HG03558 (cell line): ENCODE measurements around the gene CHRD.
"Not testable (repeated sequence)": the region's sequence is repeated elsewhere in the genome, so short reads cannot be mapped to it uniquely, and the experiment has no call there.

Source experiments
- ATAC-seq: cut with Tn5 transposase; IDR thresholded peaks from one replicate; pipeline ENCODE4 v1.9.1; 2021; ENCODE audit warnings: moderate number of reproducible peaks; ENCODE audit not compliant: unreplicated experiment; ENCODE audit errors: extremely low read depth

The CHRD gene

DNA sequence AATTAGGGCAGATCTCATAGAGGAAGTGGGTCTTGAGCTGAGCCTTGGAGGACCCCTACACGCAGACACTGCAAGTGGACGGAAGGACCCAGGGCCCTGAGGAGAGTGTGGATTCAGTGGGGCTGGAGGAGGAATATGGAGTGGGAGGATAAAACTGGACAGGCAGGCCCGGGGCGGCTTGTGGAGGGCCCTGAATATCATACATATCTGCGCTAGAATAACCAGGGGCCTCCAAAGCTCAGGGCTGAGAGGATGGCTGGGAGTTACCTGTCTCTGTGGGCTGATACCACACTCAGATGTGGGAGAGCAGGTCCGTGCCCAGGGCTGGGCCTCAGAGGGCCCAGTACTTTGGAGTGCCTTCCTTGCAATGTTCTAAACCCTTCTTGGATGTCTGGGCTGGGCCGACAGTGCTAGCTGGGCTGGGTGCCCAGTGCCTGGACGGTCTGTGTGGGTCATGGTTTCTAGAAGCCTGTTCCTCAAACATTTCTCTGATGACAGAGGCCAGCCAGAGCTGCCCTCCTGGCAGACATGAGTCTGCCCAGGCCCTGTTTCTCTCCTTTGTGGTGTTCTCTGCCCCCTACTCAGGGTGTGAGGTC, 29.6 kb downstream of the CHRD start:
- ATAC-seq: no peak

DNA sequence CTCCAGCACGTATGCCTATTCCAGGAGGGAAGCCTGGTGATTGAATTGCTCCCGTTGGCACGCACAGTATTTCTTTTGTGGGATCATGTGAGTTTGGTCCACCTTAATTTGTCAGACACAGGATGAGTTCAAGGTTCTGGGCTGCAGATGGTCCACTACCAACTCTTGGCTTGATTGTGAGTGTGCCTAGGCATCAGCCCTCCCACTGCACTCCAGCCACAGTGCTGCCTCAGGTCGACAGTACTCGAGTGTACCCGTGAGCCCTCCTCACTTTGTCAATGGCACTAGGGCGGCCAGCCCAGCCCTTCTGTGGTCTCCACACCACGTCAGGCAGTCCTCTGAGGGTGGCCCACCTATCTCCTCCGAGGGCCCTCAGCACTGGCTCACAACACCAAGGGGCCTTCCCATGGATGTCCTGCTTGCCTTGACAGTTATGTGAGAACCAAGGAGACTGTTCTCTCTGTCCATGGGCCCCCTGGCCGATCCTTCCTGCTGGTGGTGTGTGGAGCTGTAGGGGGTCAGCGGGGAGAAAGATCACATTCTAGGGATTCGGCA, 30.2 kb downstream of the CHRD start:
- ATAC-seq: no peak

DNA sequence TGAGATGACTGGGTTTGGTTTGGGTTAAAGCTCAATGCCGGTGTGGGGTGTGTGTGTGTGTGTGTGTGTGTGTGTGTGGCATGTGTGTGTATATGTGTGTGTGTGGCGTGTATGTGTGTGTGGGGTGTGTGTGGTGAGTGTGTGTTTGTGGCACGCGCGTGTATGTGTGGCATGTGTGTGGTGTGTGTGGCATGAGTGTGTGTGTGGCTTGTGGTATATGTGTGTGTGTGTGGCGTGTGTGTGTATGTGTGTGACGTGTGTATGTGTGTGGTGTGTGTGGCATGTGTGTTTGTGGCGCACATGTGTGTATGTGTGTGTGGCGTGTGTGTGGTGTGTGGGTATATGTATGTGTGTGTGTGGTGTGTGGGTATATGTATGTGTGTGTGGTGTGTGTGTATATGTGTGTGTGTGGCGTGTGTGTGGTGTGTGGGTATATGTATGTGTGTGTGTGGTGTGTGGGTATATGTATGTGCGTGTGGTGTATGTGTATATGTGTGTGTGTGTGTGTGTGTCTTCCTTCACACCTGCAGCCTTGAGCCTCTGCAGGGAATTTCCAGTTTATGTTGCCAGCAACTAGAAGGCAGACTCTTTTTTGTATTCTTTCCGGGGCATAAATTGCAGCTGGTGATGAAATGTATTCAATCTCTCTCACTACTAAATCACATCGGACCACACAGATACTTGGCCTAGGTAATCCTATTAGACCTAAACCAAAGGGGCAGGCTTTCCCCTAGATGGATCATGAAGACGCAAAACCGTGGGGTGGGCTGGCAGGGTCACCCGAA, 34.8 kb downstream of the CHRD start:
- no peak for ATAC-seq

DNA sequence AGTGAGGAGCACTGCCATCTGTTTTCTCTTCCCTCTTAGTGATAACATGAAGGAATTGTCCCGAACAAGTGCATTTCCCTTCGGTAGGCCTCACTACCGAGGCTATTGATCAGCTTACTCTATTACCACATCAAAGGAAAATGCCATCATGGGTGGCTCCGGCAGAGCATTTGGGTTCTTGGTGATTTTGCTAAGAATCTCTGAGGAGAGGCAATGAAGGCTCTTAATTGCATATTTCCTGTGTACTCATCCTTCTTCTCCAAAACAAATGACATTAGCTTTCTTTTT, 35.3 kb downstream of the CHRD start:
- no peak for ATAC-seq

DNA sequence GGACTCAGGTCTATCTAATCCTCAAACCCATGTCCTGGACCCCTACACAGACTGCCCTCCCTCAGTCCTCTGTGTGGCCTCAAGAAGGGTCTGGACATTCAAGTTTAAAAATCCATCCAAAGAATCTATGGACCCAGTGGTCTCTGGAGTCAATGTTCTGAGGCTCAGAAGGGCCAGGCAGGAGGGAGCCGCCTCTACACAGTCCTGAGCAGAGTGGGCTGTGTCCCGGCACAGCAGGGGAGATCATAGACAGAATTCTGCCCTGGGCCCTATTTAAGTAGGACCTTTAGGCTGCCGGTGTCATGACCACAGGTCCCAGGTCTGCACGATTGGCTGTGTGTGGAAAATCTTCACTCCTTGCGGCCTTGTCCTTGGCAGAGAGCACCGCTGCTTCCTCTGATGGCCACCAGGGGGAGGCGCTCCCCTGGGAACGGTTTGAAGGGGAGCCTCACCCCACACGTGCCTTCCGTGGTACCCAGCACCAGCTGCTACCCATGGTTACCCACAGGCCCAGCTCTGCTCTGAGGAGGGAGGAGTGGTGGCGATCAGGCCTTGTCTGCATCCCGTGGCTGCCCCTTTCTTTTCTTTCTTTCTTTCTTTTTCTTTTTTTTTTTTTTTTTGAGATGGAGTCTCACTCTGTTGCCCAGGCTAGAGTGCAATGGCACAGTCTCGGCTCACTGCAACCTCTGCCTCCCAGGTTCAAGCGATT, 37.9 kb downstream of the CHRD start:
- no peak for ATAC-seq

DNA sequence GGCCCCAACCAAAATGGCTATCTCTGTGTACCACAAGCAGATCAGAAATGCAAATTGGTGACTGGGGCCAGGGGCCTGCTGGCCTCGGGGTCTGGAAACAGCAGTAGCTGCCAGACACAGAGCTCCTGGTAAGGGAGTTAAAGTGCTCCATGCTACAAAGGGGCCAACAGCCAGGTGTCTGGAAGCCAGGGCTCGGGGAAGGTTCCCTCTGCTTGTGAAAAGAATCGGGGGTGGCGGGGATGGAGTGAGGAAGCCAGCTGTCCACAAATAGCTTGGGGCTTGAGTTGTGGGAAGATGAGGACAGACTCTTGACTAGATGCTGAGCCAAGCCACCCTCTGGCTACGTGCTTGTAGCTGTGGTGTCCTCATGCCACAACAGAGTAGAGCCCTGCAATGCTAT, 39.3 kb downstream of the CHRD start:
- ATAC-seq: no peak

DNA sequence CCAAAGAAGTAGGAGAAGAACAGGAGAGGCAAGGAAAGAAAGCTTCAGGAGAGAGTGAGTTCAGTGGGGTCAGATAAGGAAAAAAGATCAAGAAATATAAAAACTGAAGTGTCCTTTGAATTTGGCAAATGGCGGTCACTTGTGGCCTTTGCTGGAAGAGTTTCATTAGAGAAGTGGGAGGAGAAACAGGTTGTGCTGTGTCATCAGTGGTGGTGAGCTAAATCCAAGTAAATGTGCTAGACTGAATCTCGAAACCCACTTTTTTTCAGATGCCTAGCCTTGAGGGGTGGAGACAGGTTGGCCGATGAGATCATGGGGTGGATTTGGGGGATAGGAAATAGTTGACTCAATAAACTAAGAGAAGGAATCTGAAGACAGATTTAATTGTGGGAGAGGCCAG, 43.7 kb downstream of the CHRD start:
- ATAC-seq: no peak

DNA sequence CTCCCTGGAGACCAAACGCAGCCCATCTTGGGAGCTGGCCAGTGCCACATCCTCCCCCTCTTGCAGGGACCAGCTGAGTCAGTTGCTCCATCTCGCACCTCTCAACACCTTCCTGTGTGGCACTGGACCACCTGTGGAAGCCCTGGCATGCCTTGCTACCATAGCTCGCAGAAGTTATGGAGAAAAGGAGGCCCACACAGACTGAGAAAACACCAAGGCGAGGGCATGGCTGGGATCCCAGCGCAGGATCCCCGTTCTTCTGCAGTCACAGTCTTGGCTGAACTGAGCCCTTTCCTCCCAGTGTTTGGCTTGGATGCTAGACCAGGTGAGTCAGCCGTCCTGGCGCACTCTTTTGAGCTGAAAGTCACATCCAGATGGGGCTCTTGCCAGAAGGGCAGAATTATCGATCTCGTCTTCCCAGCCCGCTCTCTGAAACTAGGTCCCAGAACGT, 46.9 kb downstream of the CHRD start:
- ATAC-seq: no peak

DNA sequence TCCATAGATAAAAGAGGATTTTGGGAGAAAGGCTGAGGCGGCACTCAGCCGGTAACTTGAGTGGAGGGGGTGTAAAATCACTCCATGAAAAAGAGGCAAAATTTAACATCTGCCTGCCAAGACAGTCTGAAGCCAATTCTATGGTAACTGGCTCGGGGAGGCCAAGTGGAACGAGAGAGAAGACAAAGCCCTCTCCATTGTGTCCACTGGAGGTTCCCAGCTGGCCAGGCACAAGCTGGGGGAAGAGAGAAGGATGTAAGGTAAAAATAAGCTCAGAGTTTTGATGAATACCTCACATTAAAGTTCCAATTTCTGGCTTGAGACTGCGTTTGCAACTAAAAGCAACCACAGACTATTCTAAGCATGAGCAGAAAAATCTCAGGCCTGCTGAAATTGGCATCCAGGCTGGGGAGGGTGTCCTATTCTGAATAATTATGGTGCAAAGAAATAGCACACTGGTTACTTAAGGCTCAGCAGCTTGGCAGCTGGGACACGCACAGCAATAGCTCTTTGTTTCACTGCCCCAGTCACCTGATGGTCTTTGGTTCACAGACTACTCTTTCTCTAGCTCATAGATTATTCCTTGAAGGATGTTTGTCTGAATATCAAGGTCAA, 48.8 kb downstream of the CHRD start:
- no peak for ATAC-seq

DNA sequence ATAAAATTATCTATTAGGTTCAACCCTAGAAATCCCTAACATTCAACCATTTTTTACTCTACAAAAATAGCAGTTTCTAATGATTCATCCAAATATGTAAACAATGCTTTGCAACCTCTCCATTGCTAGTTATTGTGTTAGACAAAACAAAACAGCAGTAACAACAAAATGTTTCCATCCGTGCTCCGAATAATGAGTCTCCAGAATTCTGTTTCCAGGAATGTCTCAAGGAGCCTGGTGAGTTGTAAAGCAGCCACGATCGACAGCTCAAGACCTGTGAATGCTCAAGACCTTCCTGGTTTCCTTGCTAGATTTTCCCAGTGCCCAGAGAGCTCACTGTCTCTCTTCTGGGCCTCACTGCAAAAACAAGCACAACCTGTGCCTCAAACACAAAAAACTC, 49.9 kb downstream of the CHRD start:
- no peak for ATAC-seq

DNA sequence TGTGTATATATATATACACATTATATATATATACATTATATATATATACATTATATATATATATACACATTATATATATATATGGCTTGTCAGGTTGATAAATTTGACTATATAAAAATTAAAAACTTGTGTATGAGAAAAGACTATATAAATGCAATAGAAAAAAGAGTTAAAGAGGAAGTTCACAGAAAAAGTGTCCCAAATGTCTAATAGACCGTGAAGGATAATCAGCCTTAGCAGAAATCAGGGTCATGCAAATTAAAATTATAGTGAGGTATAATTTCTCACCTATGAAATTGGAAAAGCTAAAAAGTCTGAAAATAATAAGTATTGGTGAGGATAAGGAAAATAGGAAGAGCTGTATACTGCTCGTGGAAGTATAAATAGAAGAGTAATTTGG, 51.1 kb downstream of the CHRD start:
- no peak for ATAC-seq

DNA sequence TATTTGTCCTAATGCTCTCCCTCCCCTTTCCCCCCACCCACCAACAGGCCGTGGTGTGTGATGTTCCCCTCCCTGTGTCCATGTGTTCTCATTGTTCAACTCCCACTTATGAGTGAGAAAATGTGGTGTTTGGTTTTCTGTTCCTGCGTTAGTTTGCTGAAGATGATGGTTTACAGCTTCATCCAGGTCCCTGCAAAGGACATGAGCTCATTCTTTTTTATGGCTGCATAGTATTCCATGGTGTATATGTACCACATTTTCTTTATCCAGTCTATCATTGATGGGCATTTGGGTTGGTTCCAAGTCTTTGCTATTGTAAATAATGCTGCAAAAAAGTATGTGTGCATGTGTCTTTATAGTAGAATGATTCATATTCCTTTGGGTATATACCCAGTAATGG, 53.3 kb downstream of the CHRD start:
- not testable (repeated sequence) for ATAC-seq

DNA sequence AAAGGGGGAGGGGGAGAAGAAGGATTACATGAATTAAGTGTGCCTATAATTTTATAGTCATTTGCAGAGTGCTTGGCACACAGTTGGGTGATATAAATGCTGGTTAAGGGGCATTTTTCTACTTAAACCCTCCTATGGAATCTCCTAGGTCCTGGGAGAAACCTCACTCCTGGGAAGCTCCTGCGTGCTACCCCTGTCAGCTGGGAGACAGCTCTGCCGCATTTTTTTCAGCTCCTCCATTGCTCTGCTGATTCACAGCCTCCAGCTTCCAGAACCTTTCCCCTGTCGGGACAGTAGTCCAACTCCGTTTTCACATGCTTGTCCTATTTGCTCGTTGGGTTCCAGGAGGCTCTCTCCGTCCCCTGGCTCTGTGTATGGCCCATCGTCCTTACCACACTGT, 59.2 kb downstream of the CHRD start:
- ATAC-seq: no peak
